HPDE6-E6E7 (cell line): ENCODE results near the gene TMEM178B.
"Not testable (repeated sequence)": the region's sequence is repeated elsewhere in the genome, so short reads cannot be mapped to it uniquely, and the experiment has no call there.

ENCODE experiments used
- DNase-seq: peaks from one replicate; pipeline ENCODE4 v3.0.0; 2011; ENCODE audit warnings: missing footprints; ENCODE audit errors: extremely low spot score

Gene TMEM178B

DNA sequence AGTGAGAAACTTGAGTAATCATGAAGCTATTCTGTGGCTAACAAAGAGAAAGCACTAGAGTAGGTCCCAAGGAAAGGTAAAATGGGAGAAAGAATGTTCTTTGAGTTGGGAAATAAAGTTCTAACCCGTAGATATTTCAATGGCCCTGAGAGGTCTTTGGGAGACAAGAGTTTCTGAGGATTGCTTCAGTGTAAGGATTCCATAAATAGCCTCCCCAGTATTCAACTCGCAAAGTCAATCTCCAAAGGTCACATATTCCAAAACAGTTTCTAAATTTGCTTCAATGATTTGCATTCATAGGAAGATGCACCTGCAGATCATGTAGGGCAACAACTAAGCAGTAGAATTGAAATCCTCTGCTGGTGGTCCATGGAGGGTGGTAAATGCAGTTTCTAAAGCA lies 238.5 kb downstream of the TMEM178B start:
- DNase-seq, result no peak

DNA sequence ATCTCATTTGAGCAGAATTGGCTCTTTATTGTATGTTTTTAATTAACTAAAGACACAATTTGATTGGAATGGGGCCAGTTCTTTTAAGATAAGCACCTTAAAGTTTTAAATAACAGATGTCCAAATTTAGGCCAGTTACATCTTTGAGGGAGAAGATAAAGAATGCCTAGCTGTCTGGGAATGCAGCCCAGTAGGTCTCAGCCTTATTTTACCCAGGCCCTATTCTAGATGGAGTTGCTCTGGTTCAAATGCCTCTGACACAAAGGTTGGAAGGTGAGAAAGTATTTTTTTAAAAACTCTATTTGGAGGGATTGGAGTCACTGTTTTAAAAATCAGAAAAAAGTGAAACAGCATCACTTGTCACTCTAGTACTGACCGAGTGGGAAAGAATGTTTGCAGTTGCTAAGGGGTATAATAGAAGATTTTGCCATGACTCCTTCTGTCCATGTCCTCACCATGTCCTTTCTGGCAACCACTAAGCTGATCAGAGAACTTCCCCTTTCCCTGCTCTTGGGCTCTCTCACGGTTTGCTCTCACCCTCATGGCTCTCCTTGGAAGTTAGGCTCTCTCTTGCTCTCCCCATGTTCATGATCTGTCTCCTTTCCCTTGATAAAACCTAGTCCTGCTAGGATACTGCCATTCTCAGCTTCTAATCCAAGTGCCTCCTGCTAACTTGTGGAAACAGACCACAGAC lies 239.1 kb downstream of the TMEM178B start:
- no peak for DNase-seq

DNA sequence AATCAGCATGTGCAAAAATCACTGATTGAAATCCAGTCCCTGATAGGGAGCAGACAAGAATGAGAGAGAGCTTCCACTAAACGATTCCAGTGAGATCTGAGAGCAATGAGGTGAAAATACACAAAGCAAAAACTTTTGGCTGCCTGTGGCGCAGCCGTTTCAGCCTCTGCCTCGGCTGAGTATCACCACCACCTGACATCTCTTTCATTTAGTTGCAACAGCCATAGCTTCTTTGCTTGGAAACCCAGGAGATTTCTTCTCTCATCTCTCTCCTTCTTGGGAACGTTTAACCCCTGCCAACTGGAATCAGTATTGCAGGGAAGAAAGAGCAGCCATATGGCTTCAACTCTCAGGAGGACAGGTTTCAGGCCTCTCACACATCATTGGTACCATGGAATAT lies 240.0 kb downstream of the TMEM178B start:
- DNase-seq, result no peak

DNA sequence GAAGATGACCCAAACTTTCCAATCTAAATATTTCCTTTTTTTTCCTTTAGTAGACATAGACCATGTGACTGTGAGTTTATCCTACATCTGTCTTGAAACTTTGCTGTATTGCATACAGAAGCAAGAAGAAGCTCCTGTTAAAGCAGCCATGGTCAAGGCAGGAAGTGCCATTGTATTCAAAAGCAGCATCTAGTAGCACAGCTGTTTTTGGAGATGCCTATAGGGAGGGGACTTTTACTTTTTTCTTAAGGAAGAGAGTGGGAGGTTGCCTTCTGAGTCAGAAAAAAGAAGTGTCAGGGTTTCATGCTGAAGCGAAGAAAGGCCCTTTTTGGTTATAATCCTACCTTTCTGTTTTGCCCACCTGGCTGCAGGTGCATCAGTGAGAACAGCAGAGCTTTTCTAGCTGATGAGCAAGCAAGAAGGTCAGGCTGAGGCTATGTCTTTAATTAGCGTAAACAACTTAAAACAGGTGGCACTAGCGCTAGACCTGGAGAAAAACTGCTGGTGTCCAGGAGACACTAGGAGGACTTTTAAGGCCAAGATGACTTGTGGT lies 243.2 kb downstream of the TMEM178B start:
- DNase-seq, result no peak

DNA sequence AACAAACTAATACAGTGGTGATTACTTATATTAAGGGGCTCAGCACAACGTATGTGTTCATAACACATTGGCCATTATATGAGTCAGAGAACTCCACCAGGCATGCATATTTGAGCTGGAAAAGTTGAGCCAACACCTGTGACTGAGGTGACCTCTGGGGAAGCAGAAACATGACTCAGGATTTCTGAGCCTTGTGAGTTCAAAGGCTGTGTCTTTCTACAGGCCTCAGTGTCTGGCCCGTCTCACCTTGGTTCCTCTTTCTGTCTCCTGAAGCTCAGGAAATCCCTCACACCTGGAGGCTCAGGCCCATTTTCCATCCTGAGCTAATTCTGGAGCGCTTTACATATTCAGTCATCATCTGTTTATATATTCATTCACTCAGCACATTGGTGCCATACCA lies 246.4 kb downstream of the TMEM178B start:
- DNase-seq, result no peak

DNA sequence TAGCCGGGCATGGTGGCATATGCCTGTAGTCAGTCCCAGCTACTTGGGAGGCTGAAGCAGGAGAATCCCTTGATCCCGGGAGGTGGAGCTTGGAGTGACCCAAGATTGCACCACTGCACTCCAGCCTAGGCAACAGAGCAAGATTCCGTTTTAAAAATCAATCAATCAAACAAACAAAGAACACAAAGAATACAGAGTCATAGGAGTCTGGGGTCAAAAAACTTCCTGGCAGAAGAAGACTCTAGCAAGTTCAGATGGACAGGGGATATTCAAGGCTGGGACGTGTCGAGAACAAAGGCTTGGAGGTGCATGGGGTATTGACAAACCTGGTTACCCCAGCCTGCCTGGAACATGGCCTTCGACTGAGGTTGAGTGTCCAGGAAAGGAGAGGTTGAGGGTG lies 248.5 kb downstream of the TMEM178B start:
- no peak for DNase-seq

DNA sequence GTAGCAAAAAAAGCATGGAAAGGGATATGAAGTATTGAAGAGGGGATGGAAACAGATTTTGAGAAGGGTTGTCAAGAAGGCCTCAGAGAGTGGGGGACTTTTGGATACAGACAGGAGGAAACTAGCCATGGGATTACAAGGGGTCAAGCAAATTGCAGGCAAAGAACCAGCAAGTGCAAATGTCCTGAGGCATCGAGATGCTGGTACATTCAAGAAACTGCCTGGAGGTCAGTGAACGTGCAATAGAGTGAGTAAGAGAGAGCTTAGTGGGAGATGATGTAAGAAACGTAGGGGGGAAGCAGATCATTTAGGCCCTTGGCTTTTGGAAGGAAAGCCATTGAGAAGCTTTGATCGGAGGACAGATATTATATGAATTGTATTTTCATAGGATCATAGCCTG lies 250.0 kb downstream of the TMEM178B start:
- no peak for DNase-seq

DNA sequence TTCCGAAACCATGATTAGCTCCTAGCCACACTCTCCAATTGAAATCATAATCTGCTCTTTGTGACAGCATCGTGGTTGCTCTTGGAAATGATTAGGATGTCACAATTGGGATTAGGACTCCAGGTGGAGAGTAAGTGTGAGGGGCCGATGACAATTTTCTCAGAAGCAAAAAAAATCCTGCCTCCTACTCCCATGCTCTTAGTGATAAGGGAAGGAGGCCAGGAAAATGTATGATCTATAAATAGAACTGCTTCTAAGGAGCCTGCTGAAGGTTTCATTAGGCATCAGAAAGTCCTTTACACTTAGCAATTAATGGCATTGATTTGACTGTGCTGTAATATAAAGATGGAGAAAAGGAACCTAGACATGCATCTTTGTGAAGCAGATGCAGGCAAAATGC lies 251.0 kb downstream of the TMEM178B start:
- no peak for DNase-seq

DNA sequence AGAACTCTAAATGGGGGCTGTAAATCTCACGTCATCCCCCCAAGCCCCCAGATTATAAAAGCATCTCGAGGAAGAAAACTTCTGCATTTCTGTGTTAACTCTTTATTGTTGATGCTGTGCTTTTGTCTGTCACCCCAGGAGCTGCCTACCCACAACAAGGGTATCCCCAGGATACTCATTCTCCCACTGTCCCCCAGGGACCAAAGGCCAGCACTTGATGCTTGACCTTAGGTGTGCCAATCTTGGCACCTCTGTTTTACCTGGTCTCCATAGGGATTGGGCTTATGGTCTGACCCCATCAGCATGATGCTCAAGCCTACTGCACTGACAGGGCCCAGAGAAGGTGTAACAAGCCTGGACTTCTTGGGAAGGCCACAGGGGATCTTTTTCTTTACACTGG lies 251.4 kb downstream of the TMEM178B start:
- no peak for DNase-seq

DNA sequence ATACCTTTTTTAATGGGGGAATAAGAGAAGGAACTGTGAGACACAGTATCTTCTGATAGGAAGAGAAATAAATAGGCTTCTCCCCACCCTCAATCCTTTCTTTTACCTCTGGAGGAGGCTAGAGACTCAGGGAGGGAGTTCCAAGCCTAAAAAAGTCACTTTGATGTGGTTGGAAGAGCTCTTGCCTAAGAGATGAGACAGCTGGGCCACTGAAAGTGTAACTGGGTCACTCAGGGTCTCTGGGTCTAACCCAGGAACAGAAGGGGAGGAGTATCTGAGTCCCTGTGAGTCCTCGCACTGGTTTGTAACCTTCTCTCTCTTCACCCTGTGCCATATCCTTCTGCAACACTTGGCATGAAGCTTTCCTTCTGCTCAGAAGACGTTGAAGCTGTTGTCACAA lies 254.4 kb downstream of the TMEM178B start:
- no peak for DNase-seq

DNA sequence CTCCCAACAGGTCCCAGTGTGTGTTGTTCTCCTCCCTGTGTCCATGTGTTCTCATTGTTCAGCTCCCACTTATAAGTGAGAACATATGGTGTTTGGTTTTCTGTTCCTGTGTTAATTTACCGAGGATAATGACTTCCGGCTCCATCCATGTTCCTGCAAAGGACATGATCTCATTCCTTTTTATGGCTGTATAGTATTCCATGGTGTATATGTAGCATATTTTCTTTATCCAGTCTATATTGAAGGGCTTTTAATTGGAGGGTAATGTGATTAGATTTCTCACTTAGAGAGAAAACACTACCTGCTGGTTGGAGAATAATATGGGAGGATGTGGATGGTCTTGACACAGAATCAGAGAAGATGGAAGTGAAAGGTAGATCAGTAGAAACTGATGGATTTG lies 256.4 kb downstream of the TMEM178B start:
- not testable (repeated sequence) for DNase-seq

DNA sequence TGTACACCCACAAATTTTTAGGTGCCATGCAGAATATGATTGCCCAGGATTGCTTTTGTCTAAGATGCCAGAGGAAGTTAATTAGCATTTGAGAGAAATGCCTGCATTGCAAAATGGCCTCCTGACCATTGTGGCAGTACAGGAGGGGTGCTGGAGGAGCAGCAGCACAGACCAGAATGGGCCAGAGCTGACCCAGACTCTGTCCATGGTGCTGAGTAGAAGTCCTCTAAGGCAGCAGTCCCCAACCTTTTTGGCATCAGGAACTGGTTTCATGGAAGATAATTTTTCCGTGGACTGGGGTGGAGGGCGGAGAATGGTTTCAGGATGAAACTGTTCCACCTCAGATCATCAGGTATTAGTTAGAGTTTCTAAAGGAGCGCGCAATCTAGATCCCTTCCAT lies 259.6 kb downstream of the TMEM178B start:
- no peak for DNase-seq

DNA sequence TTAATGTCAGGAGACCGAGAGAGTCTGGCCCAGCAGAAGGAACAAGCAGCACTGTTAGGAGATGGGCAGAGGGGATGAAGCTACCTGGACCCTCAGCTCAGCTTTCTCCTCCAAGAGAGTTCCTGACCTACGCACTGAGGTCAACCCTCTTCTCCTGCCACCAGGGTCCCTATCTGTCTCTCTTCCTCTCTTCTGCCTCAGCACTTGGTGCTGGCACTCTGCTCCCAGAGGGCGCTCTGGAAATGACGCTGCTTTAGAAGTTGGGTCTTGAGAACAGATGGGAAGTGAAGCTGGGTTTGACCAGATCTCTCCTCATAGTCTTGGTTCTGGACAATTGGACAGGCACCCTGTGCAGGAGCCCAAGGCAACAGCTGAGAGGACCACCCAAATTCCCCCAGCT lies 261.3 kb downstream of the TMEM178B start:
- DNase-seq, result no peak

DNA sequence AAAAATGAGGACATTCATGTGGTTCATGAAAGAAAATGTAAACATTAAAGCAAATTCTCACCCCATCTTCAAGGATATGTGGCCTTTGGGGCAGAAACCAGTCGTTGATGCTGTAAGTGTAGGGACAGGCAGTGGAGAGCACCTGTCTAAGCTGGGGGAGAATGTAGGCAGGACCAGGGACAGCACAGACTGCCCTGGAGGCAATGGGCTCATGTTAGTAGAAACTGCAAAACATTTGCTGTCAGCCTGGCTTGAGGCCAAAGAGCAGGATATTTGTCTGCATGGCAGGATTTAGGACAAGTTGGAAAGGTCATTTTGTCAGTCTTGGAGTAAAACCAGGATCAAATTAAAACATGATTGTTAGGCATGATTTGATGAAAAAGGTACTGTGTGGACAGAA lies 265.7 kb downstream of the TMEM178B start:
- DNase-seq, result no peak

DNA sequence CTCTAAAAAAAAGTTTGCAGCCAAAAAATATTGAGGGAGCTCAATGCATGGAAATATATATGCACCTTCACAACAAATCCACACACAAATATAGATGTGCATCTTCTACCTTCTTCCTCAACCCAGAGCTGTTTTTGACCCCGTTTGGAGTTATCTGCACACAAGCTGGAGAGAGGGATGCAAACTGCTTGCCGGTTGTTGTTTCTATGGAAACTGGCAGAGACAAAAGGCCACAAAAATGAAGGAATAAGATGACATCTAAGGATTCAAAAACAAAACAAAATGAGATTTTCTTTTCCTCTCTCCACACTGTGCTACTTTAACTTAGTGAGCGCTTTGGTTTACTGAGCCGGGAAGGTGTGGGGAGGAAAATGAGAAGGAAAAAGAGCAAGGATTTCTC lies 267.1 kb downstream of the TMEM178B start:
- DNase-seq, result no peak

DNA sequence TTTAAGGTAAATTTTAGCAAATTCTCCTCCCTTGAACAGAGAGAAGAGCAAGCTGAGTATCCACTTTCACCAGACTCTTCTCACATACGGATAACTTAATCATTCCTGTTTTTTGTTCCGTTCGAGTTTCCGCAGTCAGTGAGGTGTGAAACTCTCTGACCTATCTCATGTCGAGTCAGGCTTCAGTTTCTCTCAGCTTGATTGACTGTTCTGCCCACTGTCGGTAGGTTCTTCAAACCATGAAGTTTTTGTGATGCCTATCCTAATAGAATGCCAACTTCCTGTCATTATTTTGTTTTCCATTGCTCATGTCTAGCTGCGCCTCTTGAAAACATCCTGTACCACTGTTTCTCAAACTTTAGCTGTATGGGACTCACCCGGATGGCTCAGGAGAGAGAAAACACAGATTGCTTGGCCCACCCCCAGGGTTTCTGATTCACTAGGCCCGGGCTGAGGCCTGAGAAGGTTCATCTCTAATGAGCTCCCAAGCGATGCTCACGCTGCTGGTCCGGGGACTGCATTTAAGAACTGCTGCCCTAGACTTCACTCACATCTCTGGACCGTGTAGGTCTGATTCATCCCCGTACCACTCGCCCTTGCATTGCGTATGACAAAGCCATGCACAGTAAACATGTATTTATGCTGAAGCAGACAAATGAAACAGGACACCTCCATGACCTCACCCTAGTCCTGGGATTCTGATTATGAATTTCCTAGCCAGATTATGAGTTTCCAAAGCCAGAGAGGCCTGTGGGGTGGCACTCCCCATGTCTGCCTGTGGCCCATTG lies 269.0 kb downstream of the TMEM178B start:
- no peak for DNase-seq

DNA sequence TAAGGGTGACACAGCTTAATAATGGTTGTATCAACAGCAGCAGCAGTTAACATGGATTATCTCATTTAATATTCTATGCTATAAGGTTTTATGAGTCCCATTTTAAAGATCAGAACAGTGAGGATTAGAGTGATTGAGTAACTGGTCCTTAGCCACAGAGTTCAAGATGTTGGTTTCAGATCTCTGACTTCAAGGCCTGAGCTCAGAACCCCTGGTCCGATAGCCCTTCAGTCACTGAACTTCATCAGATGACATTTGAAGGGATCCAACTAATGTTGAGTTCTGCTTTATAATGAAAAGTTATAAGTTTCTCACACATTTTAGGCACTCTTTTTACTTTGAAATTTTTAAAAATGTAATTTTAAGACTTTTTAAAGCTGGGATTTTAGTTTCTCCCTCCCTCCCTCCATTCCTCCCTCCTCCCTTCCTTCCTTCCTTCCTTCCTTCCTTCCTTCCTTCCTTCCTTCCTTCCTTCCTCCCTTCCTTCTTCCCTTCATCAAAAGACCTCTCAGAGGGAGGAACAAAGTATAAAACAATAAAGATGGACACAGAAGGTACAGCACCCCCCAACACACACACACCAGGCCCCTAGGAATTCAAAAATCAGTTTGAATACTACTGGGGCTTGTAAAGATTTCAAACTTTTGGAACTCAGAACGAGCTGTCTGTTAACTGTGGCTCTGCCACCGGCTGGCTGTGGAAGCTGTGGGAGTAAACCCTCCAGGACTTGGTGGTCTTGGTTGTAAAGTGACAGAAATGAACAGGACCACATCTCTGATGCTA lies 270.5 kb downstream of the TMEM178B start:
- no peak for DNase-seq

DNA sequence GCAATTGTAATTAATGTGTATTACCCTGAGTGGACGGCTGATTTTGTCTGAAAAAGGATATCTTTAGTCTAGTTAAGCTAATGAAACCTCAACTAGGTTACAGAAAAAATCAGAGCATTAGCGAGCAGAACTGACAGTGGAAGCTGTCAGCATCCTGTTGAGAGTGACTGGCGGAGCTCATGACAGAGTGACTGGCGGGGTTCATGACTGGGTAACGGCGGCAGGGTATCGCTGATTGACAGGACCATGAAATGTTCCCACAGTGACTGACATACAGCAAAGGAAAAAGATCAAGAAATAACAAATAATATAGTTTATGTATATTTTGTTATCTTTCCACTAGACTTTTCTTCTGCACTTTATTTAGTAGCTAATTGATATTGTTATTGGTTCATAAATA lies 274.9 kb downstream of the TMEM178B start:
- no peak for DNase-seq

DNA sequence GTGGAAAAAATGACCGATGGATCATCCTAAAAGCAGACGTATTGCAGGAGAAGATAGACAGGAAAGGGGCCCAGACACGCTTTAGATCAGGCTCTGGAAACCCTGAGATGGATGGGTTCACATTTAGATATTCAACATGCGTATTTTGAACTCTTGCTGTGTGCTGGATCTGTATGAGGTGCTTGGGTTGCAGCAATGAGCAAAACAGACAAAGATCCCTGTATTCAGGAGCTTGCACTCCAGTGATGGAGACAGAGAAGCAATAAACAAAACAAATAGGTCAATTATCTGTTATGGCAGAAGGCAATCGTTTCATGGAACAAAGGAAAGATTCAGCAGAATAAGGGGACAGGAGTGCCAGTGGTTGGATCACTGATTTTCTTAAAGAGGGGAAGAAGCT lies 275.5 kb downstream of the TMEM178B start:
- DNase-seq, result no peak

DNA sequence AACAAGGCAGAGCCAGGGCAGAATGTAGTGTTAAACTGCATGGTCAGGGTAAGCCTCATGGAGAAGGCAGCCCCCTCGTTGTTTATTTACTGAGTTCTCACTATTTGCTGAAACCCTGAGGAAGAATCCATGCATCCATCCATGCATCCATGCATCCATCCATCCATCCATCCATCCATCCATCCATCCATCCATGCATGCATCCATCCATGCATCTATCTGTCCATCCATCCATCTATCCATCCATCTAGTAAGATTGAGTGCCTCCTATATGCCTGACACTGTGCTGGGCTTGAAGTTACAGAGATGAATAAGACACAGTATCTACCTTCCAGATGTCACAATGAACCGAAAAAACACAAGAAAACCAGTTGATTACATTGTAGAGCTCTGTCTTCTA lies 275.9 kb downstream of the TMEM178B start:
- DNase-seq, result no peak

DNA sequence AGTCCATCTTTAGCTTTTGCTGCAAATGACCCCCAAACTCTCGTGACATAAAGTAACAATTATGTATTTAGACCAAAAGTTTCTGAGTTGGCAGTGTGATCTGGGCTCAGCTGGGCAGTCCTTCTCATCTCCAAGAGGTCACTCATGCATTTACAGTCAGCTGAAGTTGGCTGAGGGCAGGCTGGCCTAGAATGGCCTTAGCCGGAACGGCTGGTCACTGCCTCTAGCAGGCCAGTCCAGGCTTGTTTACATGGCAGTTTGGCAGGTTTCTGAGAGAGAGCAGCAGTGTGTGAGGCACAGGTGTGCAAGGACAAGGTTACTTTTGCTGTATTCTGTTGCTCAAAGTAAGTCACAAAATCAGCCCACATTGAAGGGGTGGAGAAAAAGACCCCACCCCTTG lies 277.3 kb downstream of the TMEM178B start:
- no peak for DNase-seq

DNA sequence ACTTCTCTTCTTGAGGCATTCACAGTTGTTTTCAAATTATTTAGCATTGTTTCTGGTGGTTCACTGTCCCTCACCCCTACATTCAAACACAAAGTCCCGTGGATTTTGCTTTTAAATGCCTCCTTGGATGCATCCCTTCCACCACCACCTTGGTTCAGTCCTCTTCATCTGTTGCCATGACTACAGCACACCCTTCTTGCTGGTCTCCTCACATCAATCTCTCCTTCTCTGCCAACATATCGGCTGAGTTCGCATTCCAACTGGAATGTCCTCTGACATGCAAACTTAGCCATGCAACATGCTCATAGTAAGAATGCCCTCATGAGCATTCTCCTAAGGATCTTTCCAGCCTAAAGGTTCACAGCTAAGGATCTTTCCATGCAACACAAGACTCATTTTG lies 279.1 kb downstream of the TMEM178B start:
- no peak for DNase-seq
